Left lung (tissue), 10 donors: ENCODE measurements around the gene FBRSL1. TPM values are rescaled to one million over a fixed set of nuclear protein-coding genes. Genes with fewer than 3 reads are reported as not detected.

ENCODE experiments used
- ATAC-seq: fragments of 200-7000 bp; cut with Tn5 transposase; one replicate; pipeline ENCODE4 v1.9.1; 2020; ENCODE audit warnings: moderate library complexity
- DNase-seq, 4 donors: peaks; one replicate each; pipeline ENCODE4 v3.0.0-alpha.2; 2013 to 2020
- H3K27ac ChIP-seq, 2 donors: fragments of 200-600 bp; sonication (generic) in 1 of 2; one replicate each; pipeline versions ENCODE4 v1.5.0 to v1.8.0; 2020 to 2021
- H3K27me3 ChIP-seq, 2 donors: fragments of 200-600 bp; sonication (generic) in 1 of 2; one replicate each; pipeline versions ENCODE4 v1.5.0 to v1.8.0; 2020 to 2021
- H3K36me3 ChIP-seq, 2 donors: fragments of 200-600 bp; sonication (generic) in 1 of 2; one replicate each; pipeline versions ENCODE4 v1.5.0 to v1.8.0; 2020 to 2021
- H3K4me1 ChIP-seq, 2 donors: fragments of 200-600 bp; one replicate each; pipeline ENCODE4 v1.8.0; 2021
- H3K4me3 ChIP-seq, 2 donors: fragments of 200-600 bp; sonication (generic) in 1 of 2; one replicate each; pipeline versions ENCODE4 v1.5.0 to v1.8.0; 2020 to 2021; ENCODE audit warnings: mild to moderate bottlenecking in 1 of 2
- H3K9me3 ChIP-seq, 2 donors: fragments of 200-600 bp; sonication (generic) in 1 of 2; one replicate each; pipeline versions ENCODE4 v1.5.0 to v1.8.0; 2020 to 2021
- CTCF ChIP-seq, 2 donors: fragments of 200-600 bp; sonication (generic) in 1 of 2; IDR thresholded peaks; one replicate each; pipeline versions ENCODE4 v1.5.0 to v1.8.0; 2021; ENCODE audit warnings: antibody characterized with exemption in 2 of 2
- intact Hi-C, 2 donors: fragments of 100-400 bp; cut with DNase I; formaldehyde crosslinking; loops; one replicate each; pipeline versions ENCODE4 v1.11.2 to v1.14.2; 2022
- polyA plus RNA-seq, 6 donors: library from polyadenylated mRNA; unstranded; fragments of 120-200 nt; gene quantifications; one replicate each; pipeline ENCODE4 v1.2.1, GENCODE V29; 2013; ENCODE audit not compliant: insufficient read length in 6 of 6
- total RNA-seq, 2 donors: library from RNA; stranded (reverse); fragmentation: NEBNext Ultra II Directional; extraction: Animal tissue kit (Norgen Biotek cat#: 25700); gene quantifications; one replicate each; pipeline ENCODE4 v1.2.1, GENCODE V29; 2021
- donor health status: DM: no; HTN: yes; CAD: no.
- donor health status: DM: no; HTN: no; CAD: no.

FBRSL1 gene
- total and polyA plus RNA-seq, 8 donors: 44.7 to 113 (median 83.9) TPM

- Histone ChIP-seq H3K27ac (no peak overlapping the region), H3K9me3 (no peaks in the 10 kb centered on the region), H3K36me3 (peaks cover 0 to 27% of the 10 kb centered on the region in 2 donors), H3K27me3 (no peaks in the 10 kb centered on the region), H3K4me3 (no peak overlapping the region), H3K4me1 (no peaks in the 10 kb centered on the region)
- ATAC-seq: no peak
- intact Hi-C loops: no loop called here
- TF ChIP-seq CTCF (IDR thresholded peaks at IDR 0.05): no peak
- no peak for DNase-seq
Measured at GRCh38 chr12:132546647-132547046, 56.7 kb downstream of the FBRSL1 start.

DNA sequence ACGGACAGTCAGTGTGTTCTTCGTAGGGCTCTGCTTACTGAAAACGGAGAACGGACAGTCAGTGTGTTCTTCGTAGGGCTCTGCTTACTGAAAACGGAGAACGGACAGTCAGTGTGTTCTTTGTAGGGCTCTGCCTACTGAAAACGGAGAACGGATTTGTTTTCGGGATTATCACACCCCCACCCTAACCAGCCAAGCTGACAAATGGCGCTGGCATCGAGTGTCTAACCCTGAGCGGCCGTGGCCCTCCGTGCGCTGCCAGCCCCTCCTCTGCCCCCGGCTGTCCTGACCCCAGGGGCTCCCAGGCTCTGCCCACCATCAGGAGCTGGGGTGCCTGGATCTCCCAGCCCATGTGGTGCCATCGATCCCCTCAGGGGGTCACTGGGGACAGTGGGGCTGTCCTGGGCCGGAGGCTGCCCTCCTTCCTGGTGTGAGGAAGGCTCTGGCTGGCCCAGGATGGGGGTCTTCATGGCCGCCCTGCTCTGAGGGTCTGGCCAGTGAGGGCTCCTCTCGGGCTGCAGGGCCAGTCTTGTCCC lies 57.3 kb downstream of the FBRSL1 start:
- no peak for DNase-seq
- no peak for TF ChIP-seq CTCF (IDR thresholded peaks at IDR 0.05)
- Histone ChIP-seq H3K4me3 (no peak overlapping the region), H3K4me1 (no peaks in the 10 kb centered on the region), H3K36me3 (peaks cover 0 to 34% of the 10 kb centered on the region in 2 donors), H3K27me3 (no peaks in the 10 kb centered on the region), H3K9me3 (no peaks in the 10 kb centered on the region), H3K27ac (no peak overlapping the region)
- ATAC-seq: no peak
- intact Hi-C loops: no loop called here

- Histone ChIP-seq H3K9me3 (no peaks in the 10 kb centered on the region), H3K27me3 (no peaks in the 10 kb centered on the region), H3K4me3 (no peak overlapping the region), H3K36me3 (peaks cover 0 to 44% of the 10 kb centered on the region in 2 donors), H3K27ac (no peak overlapping the region), H3K4me1 (no peaks in the 10 kb centered on the region)
- ATAC-seq: no peak
- intact Hi-C loops: no loop called here
- DNase-seq: no peak
- no peak for TF ChIP-seq CTCF (IDR thresholded peaks at IDR 0.05)
Measured at GRCh38 chr12:132548430-132549058, 58.6 kb downstream of the FBRSL1 start.

DNA sequence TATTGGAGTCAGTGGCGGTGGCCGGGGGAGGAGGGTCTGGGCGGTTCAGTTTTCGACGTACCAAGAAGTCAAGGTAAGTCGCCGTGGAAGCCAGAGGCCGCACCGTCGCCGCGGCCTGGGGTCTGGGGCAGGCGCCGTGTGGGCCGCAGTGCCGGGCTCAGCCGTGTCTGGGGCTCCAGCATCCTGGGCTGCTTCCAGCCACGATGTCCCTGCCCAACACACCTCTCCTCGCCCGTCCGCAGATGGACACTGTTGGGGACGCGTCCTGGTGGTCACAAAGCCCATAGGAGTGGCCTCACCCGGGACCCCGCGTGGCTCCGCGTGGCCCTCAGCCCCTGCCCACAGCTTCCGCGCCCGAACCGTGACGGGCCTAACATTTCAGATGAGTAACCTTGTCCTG lies 59.1 kb downstream of the FBRSL1 start:
- Histone ChIP-seq H3K27ac (no peak overlapping the region), H3K27me3 (no peaks in the 10 kb centered on the region), H3K4me3 (no peak overlapping the region), H3K9me3 (no peaks in the 10 kb centered on the region), H3K36me3 (peaks cover 0 to 49% of the 10 kb centered on the region in 2 donors), H3K4me1 (no peaks in the 10 kb centered on the region)
- no peak for TF ChIP-seq CTCF (IDR thresholded peaks at IDR 0.05)
- DNase-seq: no peak
- no peak for ATAC-seq
- intact Hi-C loops: no loop called here

- no peaks in the 10 kb centered on the region for H3K9me3 ChIP-seq
- H3K27ac ChIP-seq: no peak overlapping the region
- no peak for DNase-seq
- no peaks in the 10 kb centered on the region for H3K4me1 ChIP-seq
- H3K27me3 ChIP-seq: no peaks in the 10 kb centered on the region
- no peak for ATAC-seq
- TF ChIP-seq CTCF (IDR thresholded peaks at IDR 0.05): no peak
- intact Hi-C loops: no loop called here
- peaks cover 0 to 52% of the 10 kb centered on the region in 2 donors for H3K36me3 ChIP-seq
- no peak overlapping the region for H3K4me3 ChIP-seq
Measured at GRCh38 chr12:132550014-132550802, 60.3 kb downstream of the FBRSL1 start.
